GM12878 (cell line): ENCODE results near the gene HP1BP3.

ENCODE experiments used
- CEBPB ChIP-seq, 2 experiments: fragments of 150-350 bp in 1 of 2; IDR thresholded peaks; 2 replicates each; pipeline ENCODE4 v1.6.1; 2012 to 2014; ENCODE audit warnings: low read depth in 2 of 2, low read length in 2 of 2, borderline replicate concordance in 1 of 2, inconsistent platforms in 1 of 2
- CREB1 ChIP-seq: IDR thresholded peaks from 2 replicates; pipeline ENCODE4 v1.6.1; 2012; ENCODE audit warnings: low read depth, mild to moderate bottlenecking, inconsistent platforms
- EZH2 ChIP-seq: IDR thresholded peaks from 2 replicates; pipeline ENCODE4 v1.6.1; 2012; ENCODE audit warnings: low read depth, mild to moderate bottlenecking, control low read depth, inconsistent platforms, low read length, borderline replicate concordance; ENCODE audit not compliant: control insufficient read depth
- KDM1A ChIP-seq: fragments of 200-600 bp; sonication (generic); IDR thresholded peaks from 2 replicates; pipeline ENCODE4 v1.6.1; 2016; ENCODE audit warnings: borderline replicate concordance
- MYC ChIP-seq: IDR thresholded peaks from 2 replicates; pipeline ENCODE4 v1.6.1; 2011; ENCODE audit warnings: mild to moderate bottlenecking, low read length, moderate library complexity, inconsistent platforms; ENCODE audit not compliant: insufficient read depth, insufficient replicate concordance, insufficient read length, severe bottlenecking
- POLR2A ChIP-seq: IDR thresholded peaks from 2 replicates; pipeline ENCODE4 v1.6.1; 2011; ENCODE audit warnings: low read depth, mild to moderate bottlenecking, low read length
- POLR2AphosphoS5 ChIP-seq: IDR thresholded peaks from 2 replicates; pipeline ENCODE4 v1.6.1; 2011; ENCODE audit warnings: mild to moderate bottlenecking, low read length, inconsistent platforms
- REST ChIP-seq: IDR thresholded peaks from 2 replicates; pipeline ENCODE4 v1.6.1; 2012; ENCODE audit warnings: mild to moderate bottlenecking, low read depth, low read length

DNA sequence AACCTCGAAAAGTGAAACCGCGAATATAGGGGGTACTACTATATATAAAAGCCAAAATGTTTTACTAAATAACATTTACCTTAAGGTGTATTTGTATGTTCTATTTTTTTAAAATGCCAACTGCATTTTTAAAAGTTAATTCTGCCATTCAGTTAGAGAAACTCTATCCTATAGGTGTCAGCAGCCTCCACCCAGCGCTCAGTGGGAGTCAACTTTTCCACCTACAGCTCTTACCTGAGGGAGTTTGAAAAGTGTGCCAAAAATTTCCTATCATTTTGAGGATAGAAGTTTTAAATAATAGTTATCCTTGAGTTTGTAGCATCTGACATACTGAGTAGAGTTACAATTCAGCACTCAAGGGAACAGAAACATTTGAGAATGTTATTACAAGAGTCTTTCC, 6.1 kb upstream of the HP1BP3 start:
- TF ChIP-seq KDM1A (no peak), CREB1 (no peak), EZH2 (no peak), CEBPB (IDR thresholded peaks at IDR 0.05; ENCODE audit: borderline replicate concordance in 1 of 2, low read depth in 2 of 2, low read length in 2 of 2) (no peak), POLR2A (no peak), REST (no peak), POLR2AphosphoS5 (no peak), MYC (no peak)
